HG03457 (cell line): ENCODE data around the gene CHMP3.

Experiments used
- ATAC-seq: cut with Tn5 transposase; IDR thresholded peaks from one replicate; pipeline ENCODE4 v1.9.1; 2021; ENCODE audit warnings: moderate number of reproducible peaks; ENCODE audit not compliant: unreplicated experiment

The CHMP3 gene

DNA sequence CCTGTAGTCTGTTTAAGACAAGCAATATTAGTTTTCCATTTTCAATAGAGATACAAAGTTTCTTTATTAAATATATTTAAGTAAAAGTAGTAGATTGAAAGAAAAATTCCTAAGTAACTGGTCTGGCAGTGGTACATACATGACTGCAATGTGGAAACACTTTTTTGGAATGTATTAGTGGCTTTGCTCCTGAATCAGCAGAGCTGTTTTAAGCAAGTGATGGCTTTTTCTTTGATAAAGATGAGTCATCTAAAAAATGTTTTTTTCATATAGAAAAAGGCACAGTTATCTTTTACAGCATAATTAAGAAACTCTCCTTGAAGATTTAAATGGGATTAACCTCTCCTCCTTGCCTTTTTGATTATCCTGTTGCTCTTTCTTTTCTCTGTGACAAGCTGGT is 87.2 kb downstream of the CHMP3 start:
- no peak for ATAC-seq

GRCh38 chr2:86471637-86472036 is 91.6 kb downstream of the CHMP3 start:
- no peak for ATAC-seq

DNA sequence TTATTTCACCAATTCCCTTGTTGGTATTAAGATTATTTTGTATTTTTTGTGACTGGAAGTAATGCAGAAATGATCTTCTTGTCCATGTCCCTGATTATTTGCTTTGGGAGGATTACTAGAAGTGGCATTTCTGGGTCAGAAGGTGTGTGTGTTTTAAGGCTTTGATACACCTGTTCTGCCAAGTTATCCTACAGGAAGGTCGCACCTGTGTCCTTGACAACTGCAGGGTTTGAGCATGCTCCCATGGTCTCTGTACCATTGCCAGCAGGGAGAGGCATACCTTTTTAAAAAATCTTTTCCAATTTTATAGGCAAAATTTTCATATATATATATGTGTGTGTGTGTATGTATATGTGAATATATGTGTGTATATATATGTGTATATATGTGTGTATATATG is 92.4 kb downstream of the CHMP3 start:
- no peak for ATAC-seq

DNA sequence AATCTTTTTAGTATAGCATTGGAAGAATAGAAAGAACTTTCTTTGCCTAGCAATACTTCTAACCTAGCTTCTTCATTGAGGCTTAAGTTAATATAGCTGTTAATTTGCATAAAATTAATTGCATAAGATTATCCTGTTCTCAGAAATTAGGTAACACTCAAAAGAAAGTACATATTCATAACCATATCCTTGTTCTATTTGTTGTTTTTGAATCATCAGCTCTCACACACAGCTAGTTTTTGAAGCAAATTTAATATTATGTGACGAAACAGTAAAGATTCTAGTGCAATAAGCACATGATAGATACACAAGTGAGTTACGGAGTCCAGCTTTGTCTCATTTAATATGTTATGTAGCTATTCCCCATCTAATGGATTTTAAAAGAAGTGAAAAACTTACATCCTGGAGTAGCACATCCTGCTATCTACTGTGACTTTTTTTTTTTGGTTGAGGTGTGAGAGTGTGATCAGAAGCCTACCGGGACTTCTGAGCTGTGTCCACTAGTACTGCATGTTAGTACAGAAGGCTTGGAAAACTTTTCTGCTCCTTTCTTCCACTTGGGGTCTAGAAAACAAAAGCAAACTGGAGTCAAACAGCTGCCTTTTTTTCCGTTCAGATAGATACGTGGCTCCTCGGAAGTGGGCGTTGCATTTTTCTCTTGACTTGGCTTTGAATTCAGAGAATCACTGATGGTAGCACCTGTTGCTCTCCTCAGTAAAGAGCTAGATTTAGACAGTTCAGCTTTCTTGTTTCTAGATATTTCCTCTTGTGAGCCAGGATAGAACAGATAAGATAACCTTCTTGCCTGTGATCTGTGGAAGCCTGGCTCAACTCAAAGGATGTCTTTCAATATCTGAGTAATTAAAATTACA is 94.8 kb downstream of the CHMP3 start:
- no peak for ATAC-seq

DNA sequence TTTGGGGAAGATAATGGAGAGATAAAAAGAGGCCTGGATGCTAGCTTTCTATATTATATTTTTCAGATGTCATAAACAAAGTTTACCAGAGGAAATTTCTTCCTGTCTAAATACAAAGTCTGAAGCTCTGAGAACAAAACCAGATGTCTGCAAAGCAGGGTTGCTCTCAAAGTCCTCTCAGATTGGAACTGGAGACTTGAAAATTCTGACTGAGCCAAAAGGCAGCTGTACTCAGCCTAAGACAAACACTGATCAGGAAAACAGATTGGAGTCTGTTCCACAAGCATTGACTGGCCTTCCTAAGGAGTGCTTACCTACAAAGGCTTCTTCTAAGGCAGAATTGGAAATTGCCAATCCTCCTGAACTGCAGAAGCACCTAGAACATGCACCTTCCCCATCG is 96.9 kb downstream of the CHMP3 start:
- ATAC-seq: no peak

DNA sequence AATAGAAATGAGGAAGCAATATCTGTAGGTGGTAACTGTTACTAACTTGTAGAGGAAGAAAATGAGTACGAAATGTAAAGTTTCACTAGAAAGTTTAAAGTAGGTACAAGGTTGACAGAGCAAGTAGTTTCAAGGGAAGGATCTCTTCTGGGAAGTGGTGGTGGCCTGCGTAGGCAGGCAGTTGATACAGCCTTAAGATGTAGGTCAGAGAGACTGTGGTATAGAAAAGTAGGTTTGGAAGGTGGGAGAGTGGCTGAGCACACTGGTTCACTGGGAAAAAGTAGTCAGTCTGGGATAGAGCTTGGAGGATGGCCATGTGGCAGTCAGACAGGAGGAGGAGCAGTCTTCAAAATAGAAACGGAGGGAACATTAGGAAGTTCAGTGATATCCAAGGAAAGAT is 98.6 kb downstream of the CHMP3 start:
- ATAC-seq: no peak

DNA sequence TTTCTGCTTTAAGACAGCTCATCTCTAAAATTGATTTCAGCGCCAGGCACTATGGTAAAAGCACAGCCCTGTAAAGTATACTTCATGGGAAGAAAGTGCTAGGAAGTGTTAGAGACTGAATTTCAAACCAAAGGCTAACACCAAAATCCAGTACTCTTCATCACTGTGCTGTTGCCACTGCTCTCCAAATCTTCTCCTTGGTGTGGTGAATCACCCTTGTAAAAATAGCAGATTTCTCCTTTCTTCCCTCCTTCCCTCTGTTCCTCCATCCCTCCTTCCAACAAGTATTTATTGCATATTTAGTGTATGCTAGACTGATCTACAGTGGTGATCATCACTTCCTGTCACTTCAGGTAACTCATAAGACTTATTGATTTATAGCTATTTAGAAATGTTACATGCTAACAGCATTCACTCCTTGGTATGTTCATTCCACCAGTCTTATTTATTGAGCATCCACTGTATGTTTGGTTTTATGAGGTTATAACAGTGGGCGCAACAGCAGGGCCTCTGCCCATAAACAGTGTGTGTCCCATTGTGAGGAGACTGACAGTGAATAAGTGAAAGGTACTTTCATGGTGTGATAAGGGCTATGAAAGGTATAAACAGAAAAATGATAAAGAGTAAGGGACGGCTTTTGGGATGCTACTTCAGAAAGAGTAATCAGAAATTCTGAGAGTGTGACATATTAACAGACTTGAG is 102.0 kb downstream of the CHMP3 start:
- no peak for ATAC-seq

DNA sequence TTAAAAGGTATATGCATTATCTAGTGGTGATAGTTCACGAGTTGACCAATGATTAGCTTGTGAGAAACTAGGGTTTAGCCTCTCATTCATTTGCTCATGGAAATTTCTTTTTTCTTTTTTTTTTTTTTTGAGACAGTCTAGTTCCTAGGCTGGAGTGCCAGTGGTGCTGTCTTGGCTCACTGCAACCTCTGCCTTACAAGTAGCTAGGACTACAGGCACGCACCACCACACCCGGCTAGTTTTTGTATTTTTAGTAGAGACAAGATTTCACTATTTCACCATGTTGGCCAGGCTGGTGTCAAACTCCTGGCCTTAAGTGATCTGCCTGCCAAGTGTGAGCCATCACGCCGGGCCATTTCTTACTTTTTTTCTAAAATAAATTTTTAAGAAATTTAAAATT is 108.1 kb downstream of the CHMP3 start:
- no peak for ATAC-seq

DNA sequence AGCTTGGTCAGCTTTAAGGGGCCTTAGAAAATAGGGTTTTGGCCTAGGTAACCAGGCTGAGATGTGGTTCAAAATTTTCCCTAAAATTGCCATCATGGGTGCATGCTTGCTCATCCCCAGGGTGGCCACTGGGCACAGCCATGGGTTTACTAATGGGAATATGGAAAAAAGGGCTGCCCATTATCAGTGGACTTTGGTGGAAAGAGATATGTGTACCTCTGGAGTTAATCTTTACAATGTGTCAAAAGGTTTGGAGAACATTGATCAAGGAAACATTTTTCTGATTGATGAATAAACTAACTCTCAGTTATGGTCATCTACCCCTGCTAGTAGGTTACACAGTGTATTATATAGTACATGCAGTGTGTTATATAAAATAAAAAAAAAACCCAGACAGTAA is 109.0 kb downstream of the CHMP3 start:
- no peak for ATAC-seq

- no peak for ATAC-seq
Observed at GRCh38 chr2:86453836-86454235, 109.4 kb downstream of the CHMP3 start.
